A673 (cell line): Measurements from ENCODE around the gene FEN1. TPM values are rescaled to one million over a fixed set of nuclear protein-coding genes. Genes with fewer than 3 reads are reported as not detected.

Source experiments
- BruUV-seq: library from RNA; stranded (reverse); fragments of 400-500 nt; replicated peaks from 2 replicates; lab custom pipeline; 2021; lab: Mats Ljungman, UMichigan
- CTCF ChIA-PET: fragments of 300-600 bp; sonication (Branson Sonifier 250); formaldehyde crosslinking; loops from one replicate; lab custom pipeline; 2022; ENCODE audit warnings: antibody characterized with exemption; lab: Charles Lee
- POLR2A ChIA-PET: fragments of 300-600 bp; sonication (Branson Sonifier 250); formaldehyde crosslinking; loops from one replicate; lab custom pipeline; 2022; ENCODE audit warnings: antibody characterized with exemption; ENCODE audit not compliant: low non-redundant PET; lab: Charles Lee
- DNase-seq: peaks from one replicate; pipeline ENCODE4 v3.0.0-alpha.2; 2015; ENCODE audit warnings: low spot score
- H3K27ac ChIP-seq: fragments of 200-600 bp; sonication (generic); 2 replicates; pipeline ENCODE4 v1.5.1; 2016; ENCODE audit warnings: mixed run types, low read depth, mild to moderate bottlenecking, mixed read lengths, antibody characterized with exemption, low read length; ENCODE audit not compliant: poor library complexity, severe bottlenecking
- H3K27me3 ChIP-seq: fragments of 200-600 bp; sonication (generic); replicated peaks from 2 replicates; pipeline ENCODE4 v1.6.1; 2017; ENCODE audit warnings: mixed run types, low read depth, mild to moderate bottlenecking, mixed read lengths, antibody characterized with exemption, low read length; ENCODE audit not compliant: insufficient read depth, poor library complexity
- H3K36me3 ChIP-seq: fragments of 200-600 bp; sonication (generic); 2 replicates; pipeline ENCODE4 v1.6.1; 2016; ENCODE audit warnings: mixed run types, mild to moderate bottlenecking, mixed read lengths, antibody characterized with exemption, low read length; ENCODE audit not compliant: insufficient read depth, poor library complexity, severe bottlenecking
- H3K4me1 ChIP-seq: fragments of 200-600 bp; sonication (generic); 2 replicates; pipeline ENCODE4 v1.6.1; 2017; ENCODE audit warnings: mixed run types, mild to moderate bottlenecking, mixed read lengths, antibody characterized with exemption, low read length; ENCODE audit not compliant: insufficient read depth, poor library complexity, severe bottlenecking
- H3K4me3 ChIP-seq: fragments of 200-600 bp; sonication (generic); 2 replicates; pipeline ENCODE4 v1.5.1; 2016; ENCODE audit warnings: low read depth, mixed run types, mild to moderate bottlenecking, mixed read lengths, low read length; ENCODE audit not compliant: poor library complexity, severe bottlenecking
- H3K9me3 ChIP-seq: fragments of 200-600 bp; sonication (generic); 2 replicates; pipeline ENCODE4 v1.6.1; 2016; ENCODE audit warnings: mixed run types, low read depth, mild to moderate bottlenecking, mixed read lengths, antibody characterized with exemption, low read length; ENCODE audit not compliant: poor library complexity, severe bottlenecking
- EZH2 ChIP-seq: fragments of 200-600 bp; sonication (generic); IDR thresholded peaks from 2 replicates; pipeline ENCODE4 v1.6.1; 2017; ENCODE audit warnings: borderline replicate concordance, low read depth, mild to moderate bottlenecking, mixed read lengths, antibody characterized with exemption, low read length; ENCODE audit not compliant: poor library complexity, severe bottlenecking
- intact Hi-C: fragments of 100-400 bp; cut with micrococcal nuclease; formaldehyde crosslinking; loops from one replicate; pipeline ENCODE4 v1.10.0; 2022; ENCODE audit not compliant: unreplicated experiment
- total RNA-seq: library from RNA; stranded (reverse); gene quantifications from 2 replicates; pipeline ENCODE4 v1.2.3, GENCODE V29; 2021
- TF ChIP-seq, protein P1 (sequence below): fragments of 300-800, 200-600 bp; sonication (generic); conservative IDR thresholded peaks from 2 replicates; pipeline ENCODE4 v1.5.1; 2017; ENCODE audit warnings: low read depth, mild to moderate bottlenecking, antibody characterized with exemption, low read length, moderate library complexity, mixed read lengths

FEN1 gene
- total RNA-seq, 1 experiment from 2014 or later, result 152 TPM

GRCh38 chr11:61768376-61769076 is 24.2 kb upstream of the FEN1 start:
- TF ChIP-seq EZH2, result no peak
- TF ChIP-seq, protein P1, sequence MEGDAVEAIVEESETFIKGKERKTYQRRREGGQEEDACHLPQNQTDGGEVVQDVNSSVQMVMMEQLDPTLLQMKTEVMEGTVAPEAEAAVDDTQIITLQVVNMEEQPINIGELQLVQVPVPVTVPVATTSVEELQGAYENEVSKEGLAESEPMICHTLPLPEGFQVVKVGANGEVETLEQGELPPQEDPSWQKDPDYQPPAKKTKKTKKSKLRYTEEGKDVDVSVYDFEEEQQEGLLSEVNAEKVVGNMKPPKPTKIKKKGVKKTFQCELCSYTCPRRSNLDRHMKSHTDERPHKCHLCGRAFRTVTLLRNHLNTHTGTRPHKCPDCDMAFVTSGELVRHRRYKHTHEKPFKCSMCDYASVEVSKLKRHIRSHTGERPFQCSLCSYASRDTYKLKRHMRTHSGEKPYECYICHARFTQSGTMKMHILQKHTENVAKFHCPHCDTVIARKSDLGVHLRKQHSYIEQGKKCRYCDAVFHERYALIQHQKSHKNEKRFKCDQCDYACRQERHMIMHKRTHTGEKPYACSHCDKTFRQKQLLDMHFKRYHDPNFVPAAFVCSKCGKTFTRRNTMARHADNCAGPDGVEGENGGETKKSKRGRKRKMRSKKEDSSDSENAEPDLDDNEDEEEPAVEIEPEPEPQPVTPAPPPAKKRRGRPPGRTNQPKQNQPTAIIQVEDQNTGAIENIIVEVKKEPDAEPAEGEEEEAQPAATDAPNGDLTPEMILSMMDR, result no peak
- Histone ChIP-seq H3K27me3 (no peaks in the 10 kb centered on the region), H3K4me1 (no peaks in the 10 kb centered on the region), H3K9me3 (no peaks in the 10 kb centered on the region), H3K36me3 (no peaks in the 10 kb centered on the region), H3K4me3 (no peak overlapping the region), H3K27ac (no peak overlapping the region)
- ChIA-PET CTCF (no interaction called here), POLR2A (interaction anchor here (1.0 kb wide), 1 partner anchor 20 kb away, joined by 3 read pairs; no protein-coding TSS in a partner anchor)
- no peak for DNase-seq
- no TSS peak for BruUV-seq
- intact Hi-C loops, result no loop called here

GRCh38 chr11:61769169-61769920 is 23.4 kb upstream of the FEN1 start:
- POLR2A ChIA-PET, result interaction anchor here (1.0 kb wide), 1 partner anchor 19 kb away, joined by 3 read pairs; no protein-coding TSS in a partner anchor
- no peaks in the 10 kb centered on the region for H3K27me3 ChIP-seq
- no TSS peak for BruUV-seq
- H3K9me3 ChIP-seq, result no peaks in the 10 kb centered on the region
- no peak for DNase-seq
- no peaks in the 10 kb centered on the region for H3K36me3 ChIP-seq
- intact Hi-C loops, result no loop called here
- TF ChIP-seq, protein P1, result 0 out of 2 replicates have a peak, but pooled peaks have one; percentile 7
- TF ChIP-seq EZH2, result no peak
- no peak overlapping the region for H3K27ac ChIP-seq
- CTCF ChIA-PET, result no interaction called here
- H3K4me1 ChIP-seq, result no peaks in the 10 kb centered on the region
- no peak overlapping the region for H3K4me3 ChIP-seq

GRCh38 chr11:61769946-61770683 is 22.6 kb upstream of the FEN1 start:
- ChIA-PET CTCF (no interaction called here), POLR2A (interaction anchor here (0.6 kb wide), 1 partner anchor 366 kb away, joined by 3 read pairs; no protein-coding TSS in a partner anchor)
- BruUV-seq, result no TSS peak
- TF ChIP-seq, protein P1, result no peak
- TF ChIP-seq EZH2, result no peak
- H3K4me1 ChIP-seq, result no peaks in the 10 kb centered on the region
- H3K36me3 ChIP-seq, result no peaks in the 10 kb centered on the region
- no peaks in the 10 kb centered on the region for H3K27me3 ChIP-seq
- no peaks in the 10 kb centered on the region for H3K9me3 ChIP-seq
- DNase-seq, result no peak
- intact Hi-C loops, result no loop called here
- H3K4me3 ChIP-seq, result no peak overlapping the region
- H3K27ac ChIP-seq, result no peak overlapping the region
